ENCODE results near the gene SFTPD.
"Not testable (repeated sequence)": the region's sequence is repeated elsewhere in the genome, so short reads cannot be mapped to it uniquely, and the experiment has no call there.

Gene SFTPD

DNA sequence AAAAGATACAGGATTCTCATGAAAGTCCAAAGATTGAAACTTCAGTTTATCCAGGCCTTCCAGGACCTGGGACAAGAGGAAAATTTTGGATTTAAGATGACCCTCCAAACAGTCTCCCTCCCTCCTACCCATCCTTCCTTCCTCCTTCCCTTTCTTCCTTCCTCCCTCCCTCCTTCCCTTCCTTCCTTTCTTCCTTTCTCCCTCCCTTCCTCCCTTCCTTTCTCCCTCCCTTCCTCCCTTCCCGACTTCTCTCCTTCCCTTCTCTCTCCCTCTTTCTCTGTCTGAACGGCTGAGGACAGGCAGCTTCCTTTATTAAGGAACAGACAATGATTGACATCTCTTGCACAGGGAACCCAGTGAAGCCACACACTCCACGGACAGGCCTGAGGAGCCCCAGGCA is 23.3 kb downstream of the SFTPD start:
- DNase-seq (ENCODE audit: low read depth in 2 of 2) = no peak

DNA sequence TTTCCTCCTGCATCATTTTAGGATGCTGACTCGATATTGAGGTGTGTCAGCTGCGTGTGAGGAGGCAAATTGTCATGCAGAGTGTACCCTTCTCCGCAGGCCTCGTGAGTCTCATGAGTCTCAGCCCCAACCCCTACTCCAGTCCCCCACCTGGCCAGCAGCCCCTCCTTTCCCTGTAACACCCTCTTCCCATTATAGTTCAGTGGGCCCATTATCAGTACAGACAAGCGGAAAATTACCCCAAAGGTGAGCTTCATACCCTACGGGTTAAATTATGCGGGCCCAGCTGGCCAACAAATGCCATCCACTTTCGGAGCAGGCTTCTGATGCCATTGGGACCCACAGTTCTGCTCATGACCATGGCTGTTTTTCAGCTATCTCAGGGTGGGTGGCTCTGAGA is 25.2 kb downstream of the SFTPD start:
- no peak for DNase-seq (ENCODE audit: low read depth in 2 of 2)

DNA sequence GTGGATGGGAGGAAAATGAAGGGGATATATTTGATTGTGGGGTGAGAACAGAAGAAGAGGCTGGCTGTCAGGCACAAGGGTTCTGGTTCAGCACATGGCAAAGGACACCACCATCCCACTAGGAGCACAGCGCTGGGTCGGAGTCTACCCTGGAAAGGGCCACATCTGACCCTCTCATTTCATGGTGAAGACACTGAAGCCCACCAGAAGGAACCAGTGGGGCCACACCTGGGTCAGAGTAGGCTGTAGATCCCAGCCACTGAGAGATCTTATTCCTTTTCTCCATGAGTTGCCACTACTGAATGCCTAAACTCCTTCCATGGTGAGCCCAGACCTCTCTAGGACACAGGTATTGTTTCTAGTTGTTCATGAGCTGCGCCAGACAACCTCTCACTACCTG is 25.8 kb downstream of the SFTPD start:
- no peak for DNase-seq (ENCODE audit: low read depth in 2 of 2)

DNA sequence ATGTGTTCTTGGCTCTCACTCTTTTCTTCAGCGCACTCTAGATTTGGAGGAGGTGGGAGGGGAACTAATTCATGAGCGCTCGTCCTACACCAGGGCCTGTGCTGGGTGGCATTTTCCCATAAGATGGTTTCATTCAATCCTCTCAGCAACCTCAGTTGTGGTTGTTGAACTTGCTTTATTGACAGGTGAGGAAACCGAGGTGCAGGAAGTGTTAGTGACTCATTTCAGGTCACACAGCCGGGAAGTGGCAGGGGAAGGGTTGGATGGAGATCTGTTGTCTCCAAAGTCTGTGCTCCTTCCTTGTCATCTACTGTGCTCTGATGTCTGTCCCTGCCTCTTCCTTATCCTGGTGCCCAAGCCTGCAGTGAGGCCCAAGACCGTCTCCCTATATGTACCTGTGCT is 26.9 kb downstream of the SFTPD start:
- not testable (repeated sequence) for DNase-seq (ENCODE audit: low read depth in 2 of 2)

DNA sequence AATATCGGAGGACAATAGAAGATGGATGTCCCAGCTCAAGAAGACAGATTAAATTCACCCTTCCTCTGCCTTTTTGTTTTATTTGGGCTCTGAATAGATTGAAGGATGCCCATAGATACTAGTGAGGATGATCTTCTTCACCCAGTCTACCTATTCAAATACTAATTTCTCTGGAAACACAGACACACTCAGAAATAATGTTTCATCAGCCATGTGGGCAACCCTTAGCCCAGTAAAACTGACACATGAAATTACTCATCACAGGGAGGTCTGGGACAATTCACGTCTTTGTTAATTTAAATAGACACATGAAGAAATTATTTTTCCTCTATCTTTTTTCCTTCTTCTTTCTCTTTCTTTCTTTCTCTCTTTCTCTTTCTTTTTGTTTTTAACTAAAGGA is 33.1 kb downstream of the SFTPD start:
- DNase-seq (ENCODE audit: low read depth in 2 of 2) = not testable (repeated sequence)

DNA sequence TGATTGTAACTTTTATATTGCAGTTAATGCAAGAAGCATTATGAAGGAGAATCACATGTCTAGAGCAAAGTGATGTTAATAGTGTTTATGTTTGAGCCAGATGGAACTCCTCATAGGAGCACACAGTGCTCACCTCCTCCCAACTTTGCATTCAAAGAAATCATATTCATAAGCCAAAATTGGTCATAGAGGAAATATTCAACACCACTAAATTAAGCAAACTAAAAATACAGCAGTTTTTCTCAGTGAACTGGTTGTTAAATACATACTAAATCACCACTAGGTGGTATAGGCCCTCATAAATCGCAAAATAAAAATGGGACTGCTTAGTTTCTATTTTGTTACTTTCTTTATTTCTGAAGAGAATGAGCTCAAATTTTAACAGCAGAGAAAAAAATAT is 34.4 kb downstream of the SFTPD start:
- not testable (repeated sequence) for DNase-seq (ENCODE audit: low read depth in 2 of 2)

DNA sequence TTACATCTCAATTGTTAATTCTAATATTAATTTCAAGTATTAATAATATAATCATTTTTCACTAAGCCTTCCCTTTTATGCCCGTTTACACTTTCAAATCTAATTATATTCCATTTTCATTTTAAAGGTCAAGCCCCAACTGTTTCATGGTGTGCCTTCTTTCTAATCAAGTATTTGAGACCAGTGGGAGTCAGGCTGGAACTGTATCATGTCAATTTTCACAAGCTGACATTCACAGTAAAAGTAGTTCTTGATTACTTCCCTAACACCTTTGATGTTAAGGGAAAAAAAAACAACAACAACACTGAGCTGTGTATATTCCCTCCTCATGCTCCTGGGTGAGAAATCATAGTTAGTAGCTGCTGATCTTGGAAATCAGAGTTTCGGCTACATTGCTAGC is 38.1 kb downstream of the SFTPD start:
- no peak for DNase-seq (ENCODE audit: low read depth in 2 of 2)

DNA sequence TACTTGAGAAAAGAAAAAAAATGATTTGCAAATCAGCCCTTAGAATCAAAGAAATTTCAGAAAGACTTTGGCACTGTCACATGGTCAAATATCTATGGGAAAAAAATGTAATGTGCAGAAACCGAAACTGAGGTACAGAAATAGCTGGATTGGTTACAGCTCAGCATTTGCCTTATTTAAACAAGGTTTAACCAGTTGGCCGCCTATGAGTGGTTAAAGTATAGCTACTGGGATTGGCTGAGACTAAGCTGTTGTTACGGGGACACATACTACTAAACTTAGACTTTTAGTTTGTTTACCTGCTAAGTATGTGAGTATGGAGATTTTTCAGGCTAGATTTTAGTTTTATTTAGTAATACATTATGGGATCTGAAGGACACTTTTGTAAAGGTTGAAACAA is 38.6 kb downstream of the SFTPD start:
- no peak for DNase-seq (ENCODE audit: low read depth in 2 of 2)

DNA sequence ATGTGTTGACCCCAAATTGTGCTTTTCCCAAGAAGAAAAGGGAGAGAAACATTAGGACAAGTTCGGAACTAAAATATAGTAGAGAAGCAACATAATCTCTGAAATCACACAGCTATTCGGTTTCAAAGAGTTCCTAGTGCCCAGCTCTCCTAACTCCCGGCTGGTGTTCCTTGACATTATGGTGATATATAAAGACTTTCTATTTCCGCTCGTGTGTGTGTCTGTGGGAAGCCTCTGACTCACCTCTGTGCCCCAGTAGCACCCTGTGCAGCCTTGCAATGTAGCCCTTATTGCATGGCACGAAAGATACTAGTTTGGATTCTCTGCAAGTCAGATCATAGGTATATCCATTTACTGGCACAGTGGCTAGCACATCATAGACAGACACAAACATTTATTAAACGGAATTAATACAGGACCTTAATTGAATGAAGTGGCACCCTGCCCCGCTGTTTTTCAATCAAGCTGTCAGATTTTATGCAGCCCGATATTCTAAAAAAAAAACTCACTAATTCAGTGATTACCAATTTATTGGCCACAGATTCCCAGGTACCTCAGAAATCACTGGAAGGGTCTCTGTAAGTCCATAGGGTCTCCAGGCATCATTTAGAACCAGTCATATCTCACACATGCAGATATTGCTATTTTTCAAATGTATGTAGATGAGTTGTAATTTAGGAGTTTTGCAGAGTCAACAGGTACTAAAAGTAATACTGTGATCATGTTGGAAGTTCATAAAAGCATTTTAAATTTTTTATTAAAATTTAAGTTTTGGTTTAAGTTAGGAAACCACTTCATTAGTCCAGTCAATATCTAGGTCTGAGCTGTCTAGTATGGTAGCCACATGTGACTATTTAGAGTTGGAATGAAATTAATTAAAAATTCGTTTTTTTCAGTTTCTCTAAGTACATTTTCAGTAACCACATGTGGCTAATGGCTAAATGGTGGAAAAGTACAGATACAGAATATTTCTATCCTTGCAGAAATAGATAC is 43.3 kb downstream of the SFTPD start:
- DNase-seq (ENCODE audit: low read depth in 2 of 2) = peak in 1 of 2 donors; percentile 9

DNA sequence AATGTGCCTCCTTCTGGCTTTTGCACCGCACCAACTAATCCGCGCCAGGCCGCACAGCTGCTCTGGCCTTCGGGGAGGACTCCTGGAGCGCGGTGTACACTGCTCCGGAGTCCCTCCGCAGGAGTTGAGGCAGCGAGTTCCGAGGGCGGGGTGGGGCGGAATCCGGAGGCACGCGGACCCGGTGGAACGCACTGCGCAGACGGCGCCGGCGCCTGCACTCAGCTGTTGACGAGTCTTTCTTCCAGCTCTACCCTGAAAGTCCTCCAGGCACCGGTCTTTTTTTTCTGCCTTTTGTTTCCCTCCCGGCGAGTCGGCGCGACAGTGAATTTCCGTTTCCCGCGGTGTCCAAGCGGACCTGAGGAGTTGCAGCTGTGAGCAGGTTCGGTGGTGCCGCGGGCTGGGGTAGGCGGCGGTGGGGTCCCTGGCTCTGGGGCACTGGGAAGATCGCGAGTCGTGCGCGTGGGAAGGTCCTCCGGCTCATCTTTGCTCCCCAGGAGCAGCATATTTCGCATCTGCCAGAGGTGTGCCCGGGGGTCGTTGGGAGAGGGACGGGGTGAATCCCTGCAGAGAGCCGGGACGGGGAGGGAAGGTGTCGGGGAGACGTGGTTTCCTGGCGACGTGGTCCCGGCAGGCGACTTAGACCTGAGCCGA is 44.1 kb downstream of the SFTPD start:
- peak in 1 of 2 donors; percentile 35 for DNase-seq (ENCODE audit: low read depth in 2 of 2)

DNA sequence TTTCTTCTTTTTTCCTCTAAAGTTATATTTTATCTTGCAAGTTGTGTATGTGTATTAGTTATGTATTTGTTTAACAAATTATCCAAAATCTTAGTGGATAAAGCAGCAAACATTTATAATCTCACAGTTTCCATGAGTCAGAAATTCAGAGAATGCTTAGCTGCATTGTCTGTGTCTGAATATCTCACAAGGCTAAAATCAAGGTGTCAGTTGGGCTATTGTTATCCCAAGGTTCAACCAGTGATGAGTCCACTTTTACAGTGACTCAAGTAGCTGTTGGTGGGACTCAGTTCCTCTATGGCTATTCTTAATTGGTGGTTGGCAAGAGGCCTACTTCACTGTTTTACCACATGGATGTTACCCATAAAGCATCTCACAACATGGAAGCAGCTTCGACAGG is 47.3 kb downstream of the SFTPD start:
- DNase-seq (ENCODE audit: low read depth in 2 of 2) = not testable (repeated sequence)

DNA sequence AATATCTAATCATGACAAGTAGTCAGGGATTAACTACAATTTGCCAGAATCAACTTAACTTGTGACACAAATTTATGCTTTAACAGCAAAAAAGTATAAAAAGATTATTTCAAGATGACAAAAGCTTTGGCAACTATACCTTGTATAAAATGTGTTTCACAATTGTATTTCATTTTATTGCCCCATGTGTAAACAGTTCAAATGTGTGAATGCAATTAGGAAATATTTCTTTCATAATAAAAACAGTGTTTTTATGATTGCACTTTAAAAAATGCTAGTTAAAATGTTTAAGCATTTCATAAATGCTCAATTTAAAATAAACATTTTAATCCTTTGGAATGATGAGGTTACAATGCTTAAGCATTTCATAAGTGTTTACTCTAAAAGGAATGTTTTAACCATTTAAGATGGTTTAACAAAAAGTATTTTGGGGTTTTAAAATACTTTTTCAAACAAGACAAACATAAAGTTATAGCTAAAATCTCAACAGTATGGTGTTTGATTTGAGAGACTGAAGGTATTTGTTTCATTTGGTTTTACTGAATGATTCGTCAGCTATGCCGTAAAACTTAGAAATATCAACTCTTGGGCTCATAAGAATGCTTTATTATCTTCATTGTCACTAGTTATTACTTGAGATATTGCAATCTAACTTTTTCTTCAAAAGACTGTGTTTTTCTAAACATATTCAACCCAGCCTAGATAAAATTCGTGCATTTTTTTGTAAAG is 50.1 kb downstream of the SFTPD start:
- DNase-seq (ENCODE audit: low read depth in 2 of 2) = no peak

DNA sequence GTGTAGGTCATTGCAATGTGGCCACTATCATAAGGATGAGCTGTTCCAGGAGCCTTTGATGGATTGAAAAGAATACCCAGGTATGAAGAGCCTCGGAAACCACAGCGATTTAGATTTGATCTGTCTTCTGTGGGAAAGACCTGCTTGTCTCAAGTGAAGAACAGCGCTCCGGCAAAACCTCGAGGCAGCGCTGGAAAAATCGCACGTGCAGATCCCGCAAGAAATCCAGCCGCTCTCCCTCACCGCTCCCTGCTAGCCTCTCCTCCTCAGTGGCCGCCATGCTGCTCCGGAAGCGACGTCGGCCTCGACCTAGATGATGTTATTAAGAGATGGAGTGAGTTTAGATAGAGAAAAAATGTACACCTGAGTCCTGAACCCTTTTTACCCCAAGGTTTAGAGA is 56.0 kb downstream of the SFTPD start:
- not testable (repeated sequence) for DNase-seq (ENCODE audit: low read depth in 2 of 2)

DNA sequence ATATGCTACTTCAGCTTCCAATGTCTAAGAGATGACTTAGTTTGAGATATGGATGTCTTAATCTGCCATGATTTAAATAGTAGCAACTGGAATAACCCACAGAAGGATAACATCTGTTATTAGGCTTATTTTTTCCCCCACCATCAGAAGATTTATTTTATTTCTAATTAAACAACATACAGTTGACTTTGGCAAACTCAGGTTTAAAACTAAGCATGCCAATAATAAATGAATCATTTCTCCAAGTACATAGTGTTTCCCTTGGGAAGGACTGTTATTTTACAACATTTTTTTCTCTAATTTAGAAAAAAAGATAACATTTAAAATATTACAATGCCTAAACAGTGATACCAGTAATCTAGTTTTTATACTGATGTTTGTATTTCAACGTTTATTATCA is 58.4 kb downstream of the SFTPD start:
- no peak for DNase-seq (ENCODE audit: low read depth in 2 of 2)

DNA sequence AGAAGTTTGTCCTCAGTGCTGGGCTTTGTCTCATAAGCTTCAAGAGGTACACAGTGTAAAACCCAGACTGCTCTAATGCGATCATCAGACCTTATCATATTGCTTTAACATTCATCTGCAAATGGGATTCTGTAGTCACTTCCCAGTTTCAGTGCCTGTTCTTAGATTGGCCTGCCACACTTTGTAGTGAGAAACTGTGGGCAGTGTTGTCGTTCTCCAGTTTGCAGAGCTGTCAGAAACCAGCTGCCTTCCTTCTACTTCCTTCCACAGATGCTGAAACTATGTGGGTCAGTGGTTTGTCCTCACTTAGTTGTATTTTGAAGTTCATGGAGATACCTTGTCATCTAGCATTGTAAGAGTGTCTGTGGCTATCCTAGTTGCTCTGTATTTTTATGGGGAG is 59.9 kb downstream of the SFTPD start:
- not testable (repeated sequence) for DNase-seq (ENCODE audit: low read depth in 2 of 2)
